ENCODE measurements around the gene CPXM2.

Gene CPXM2

DNA sequence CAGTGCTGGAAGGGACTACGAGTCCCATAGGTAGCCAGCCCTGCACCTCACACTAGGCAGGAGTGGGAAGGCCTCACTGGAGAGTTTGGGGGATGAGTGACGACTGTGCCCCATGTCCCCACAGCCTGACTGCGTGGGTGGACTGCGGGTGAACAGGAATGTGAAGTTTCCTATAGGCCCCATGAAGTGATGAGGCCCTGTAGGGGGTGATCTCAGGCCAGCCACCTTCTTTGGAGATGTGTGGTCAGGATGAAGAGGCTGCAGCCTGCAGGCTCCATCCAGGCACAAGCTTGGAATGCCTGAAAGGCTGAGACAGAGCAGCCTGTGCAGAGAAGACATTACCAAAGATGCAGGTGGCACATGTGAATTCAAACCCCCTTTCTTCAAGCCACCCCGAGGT, 94.9 kb downstream of the CPXM2 start:
- H3K27ac ChIP-seq: no peak overlapping the region
- TF ChIP-seq, protein P1, sequence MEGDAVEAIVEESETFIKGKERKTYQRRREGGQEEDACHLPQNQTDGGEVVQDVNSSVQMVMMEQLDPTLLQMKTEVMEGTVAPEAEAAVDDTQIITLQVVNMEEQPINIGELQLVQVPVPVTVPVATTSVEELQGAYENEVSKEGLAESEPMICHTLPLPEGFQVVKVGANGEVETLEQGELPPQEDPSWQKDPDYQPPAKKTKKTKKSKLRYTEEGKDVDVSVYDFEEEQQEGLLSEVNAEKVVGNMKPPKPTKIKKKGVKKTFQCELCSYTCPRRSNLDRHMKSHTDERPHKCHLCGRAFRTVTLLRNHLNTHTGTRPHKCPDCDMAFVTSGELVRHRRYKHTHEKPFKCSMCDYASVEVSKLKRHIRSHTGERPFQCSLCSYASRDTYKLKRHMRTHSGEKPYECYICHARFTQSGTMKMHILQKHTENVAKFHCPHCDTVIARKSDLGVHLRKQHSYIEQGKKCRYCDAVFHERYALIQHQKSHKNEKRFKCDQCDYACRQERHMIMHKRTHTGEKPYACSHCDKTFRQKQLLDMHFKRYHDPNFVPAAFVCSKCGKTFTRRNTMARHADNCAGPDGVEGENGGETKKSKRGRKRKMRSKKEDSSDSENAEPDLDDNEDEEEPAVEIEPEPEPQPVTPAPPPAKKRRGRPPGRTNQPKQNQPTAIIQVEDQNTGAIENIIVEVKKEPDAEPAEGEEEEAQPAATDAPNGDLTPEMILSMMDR (conservative IDR thresholded peaks at IDR 0.05; ENCODE audit: low read depth): no peak
- no peak for DNase-seq (ENCODE audit: low spot score)
- CTCF ChIA-PET: no interaction called here
- POLR2A ChIA-PET (ENCODE audit: low non-redundant PET): no interaction called here

DNA sequence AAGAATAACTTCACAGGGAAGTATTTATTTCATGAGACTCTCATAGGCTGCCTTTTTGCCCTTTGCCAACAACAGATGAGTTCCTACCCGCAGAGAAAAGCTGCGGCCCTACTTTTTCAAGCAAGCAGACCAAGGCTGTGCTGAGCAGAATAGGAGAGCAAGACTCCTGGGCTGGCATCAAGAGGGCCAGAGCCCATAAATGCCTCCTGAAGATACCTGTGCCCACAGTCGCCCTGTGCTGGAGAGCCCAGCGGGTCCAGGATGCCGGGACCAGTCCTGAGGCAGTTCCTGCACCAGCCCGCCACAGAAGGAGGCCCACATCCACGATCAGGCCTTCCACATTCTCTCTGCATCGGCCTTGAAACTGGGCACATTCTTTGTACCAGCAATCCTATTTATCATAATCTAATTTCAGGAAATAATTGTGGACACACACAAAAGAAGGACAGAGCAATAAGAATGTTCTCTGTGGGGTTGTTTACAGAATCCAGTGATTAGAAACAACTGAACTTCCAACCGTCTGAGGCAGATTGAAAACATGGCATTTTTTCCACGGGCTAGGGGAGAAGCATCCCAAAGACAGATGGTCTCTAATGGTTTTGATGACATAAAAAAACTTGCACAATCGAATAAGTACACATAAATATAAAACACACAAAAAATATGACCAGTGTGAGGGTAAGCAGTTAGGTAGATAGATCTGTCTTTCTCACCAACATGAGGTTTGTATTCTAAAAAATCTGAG, 95.6 kb downstream of the CPXM2 start:
- POLR2A ChIA-PET (ENCODE audit: low non-redundant PET): no interaction called here
- TF ChIP-seq, protein P1 (conservative IDR thresholded peaks at IDR 0.05; ENCODE audit: low read depth): no peak
- no peak overlapping the region for H3K27ac ChIP-seq
- CTCF ChIA-PET: no interaction called here
- DNase-seq (ENCODE audit: low spot score): no peak

DNA sequence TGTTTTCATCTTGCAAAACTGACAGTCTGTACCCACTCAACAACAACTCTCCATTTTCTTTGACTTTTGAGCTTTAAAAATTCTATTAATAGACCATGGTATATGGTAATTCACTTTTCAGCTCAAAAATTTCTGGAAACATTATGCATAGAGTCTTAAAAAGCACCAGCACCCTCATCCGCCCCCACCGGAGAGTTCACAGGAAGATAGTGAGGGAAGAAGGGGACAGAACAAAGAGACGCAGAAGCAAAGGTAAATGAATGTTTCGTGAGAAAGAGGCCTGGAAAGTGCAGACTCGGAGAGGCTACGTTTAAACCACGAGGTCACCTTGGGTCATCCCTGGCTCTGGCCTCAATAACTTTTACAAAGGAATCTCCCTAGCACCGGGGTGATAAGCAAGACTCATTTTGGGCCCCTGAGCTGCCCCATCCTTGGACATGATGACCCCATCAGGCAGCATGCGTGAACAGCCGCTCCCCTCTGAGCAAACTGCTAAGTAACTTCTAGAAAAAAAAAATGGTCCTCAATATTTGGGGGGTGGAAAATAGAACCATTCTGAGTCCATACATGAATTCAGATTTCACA, 96.3 kb downstream of the CPXM2 start:
- DNase-seq (ENCODE audit: low spot score): no peak
- POLR2A ChIA-PET (ENCODE audit: low non-redundant PET): no interaction called here
- CTCF ChIA-PET: no interaction called here
- TF ChIP-seq, protein P1 (conservative IDR thresholded peaks at IDR 0.05; ENCODE audit: low read depth): no peak
- no peak overlapping the region for H3K27ac ChIP-seq

DNA sequence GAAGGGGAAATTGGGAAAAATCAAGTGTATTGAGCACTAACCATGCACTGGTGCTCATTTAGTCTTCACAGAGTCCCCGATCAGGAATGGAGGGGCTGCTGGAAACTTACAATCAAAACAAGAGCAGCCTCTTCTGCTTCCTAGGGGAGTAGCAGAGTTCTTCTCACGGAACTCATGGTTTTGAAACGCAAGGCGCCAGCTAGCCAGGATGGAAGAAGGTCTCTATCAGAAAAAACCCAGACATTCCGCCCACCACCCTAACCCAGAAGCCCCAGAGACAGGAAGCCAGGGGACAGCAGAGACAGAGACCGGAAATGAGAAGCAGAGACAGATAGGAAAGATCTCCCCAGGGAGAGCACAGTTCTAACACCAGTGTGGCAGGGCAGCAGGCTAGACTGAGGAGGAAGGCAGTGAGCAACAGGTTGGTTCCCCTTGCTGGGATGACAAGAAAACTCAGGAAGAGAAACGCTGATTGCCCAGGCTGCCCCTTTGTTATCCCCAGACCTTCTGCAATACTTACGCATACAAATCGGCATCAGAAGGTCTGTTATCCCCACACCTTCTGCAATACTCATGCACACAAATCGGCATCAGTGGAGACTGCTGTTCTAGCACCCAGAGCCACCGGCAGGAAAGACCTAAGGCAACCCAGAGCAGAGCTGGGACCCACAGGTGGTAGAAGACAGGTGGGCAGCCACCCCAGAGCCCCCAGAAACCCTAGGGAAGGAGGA, 99.2 kb downstream of the CPXM2 start:
- TF ChIP-seq, protein P1 (conservative IDR thresholded peaks at IDR 0.05; ENCODE audit: low read depth): no peak
- POLR2A ChIA-PET (ENCODE audit: low non-redundant PET): no interaction called here
- DNase-seq (ENCODE audit: low spot score): no peak
- H3K27ac ChIP-seq: no peak overlapping the region
- CTCF ChIA-PET: interaction anchor here (0.7 kb wide), 1 partner anchor 77 kb away, joined by 3 read pairs; no protein-coding TSS in a partner anchor

DNA sequence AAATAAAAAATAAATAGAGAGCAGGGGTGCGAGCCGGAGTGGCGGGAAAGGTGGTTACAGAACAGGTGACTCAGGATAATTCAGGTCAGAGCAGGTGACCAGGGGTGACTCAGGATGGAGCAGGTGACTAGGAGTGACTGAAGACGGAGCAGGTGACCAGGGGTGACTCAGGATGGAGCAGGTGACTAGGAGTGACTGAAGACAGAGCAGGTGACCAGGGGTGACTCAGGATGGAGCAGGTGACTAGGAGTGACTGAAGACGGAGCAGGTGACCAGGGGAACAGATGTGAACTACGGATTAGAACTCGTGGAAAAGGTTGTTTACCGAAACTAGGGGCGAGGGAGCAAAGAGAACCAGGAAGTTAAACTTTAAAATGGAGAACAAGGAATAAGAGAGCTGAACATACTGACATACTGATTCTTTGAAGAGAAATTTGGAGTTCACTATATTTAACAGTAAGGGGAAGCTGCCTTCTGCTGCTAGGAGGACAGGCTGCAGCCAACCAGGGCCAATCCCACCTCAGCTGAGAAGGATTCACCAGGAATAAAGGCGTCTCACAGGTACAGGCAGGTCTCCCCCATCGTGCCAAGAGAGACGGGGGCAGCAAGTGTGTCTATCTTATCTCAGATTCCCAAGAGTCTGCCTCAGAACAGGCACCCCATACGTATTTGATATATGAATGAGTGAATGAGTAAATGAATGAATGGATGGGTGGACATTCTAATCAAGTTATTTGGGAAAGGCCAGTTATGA, 101.3 kb downstream of the CPXM2 start:
- ChIA-PET POLR2A (ENCODE audit: low non-redundant PET) (no interaction called here), CTCF (no interaction called here)
- H3K27ac ChIP-seq: no peak overlapping the region
- DNase-seq (ENCODE audit: low spot score): no peak
- TF ChIP-seq, protein P1 (conservative IDR thresholded peaks at IDR 0.05; ENCODE audit: low read depth): no peak

DNA sequence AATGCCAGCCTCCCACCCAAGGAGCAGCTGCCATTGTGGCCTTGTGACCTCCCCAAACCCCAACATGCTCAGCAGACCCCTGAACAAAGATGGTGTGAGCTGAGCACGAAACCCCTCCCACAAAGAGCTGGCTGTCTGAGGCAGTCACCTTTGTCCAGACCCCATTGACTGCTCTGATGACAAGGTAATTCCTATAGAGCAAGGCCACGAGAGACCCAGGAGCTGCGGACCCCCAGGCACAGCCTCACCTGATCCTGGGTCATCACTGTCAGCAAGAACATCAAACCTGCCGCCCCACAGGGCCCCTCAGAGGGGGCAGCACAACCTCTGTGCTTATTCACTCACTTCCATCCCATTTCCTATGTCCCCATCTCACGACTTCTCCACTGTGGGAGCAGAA, 102.6 kb downstream of the CPXM2 start:
- ChIA-PET CTCF (interaction anchor here (0.7 to 0.8 kb wide), 2 partner anchors 41 to 1383 kb away, joined by 3 to 9 read pairs; no protein-coding TSS in a partner anchor), POLR2A (ENCODE audit: low non-redundant PET) (no interaction called here)
- TF ChIP-seq, protein P1 (conservative IDR thresholded peaks at IDR 0.05; ENCODE audit: low read depth): no peak
- no peak overlapping the region for H3K27ac ChIP-seq
- no peak for DNase-seq (ENCODE audit: low spot score)

All from RWPE1 (cell line).